SK-N-SH (cell line): Measurements from ENCODE around the gene FRMD6. TPM values are rescaled to one million over a fixed set of nuclear protein-coding genes. Genes with fewer than 3 reads are reported as not detected.

Experiments used
- CTCF ChIA-PET: fragments of 300-600, 350-600 bp; formaldehyde crosslinking; extraction: SDS; loops from one replicate; lab custom pipeline; 2021; lab: Yijun Ruan, JAX
- POLR2A ChIA-PET: fragments of 350-600 bp; sonication (Branson Sonifier 250); formaldehyde crosslinking; extraction: SDS; loops from one replicate; lab custom pipeline; 2020; ENCODE audit warnings: antibody characterized with exemption, inconsistent platforms; lab: Yijun Ruan, JAX
- DNase-seq: peaks from one replicate; pipeline ENCODE4 v3.0.0; 2012
- H2AFZ ChIP-seq: fragments of 200-600 bp; sonication (generic); 2 replicates; pipeline ENCODE4 v1.8.1; 2016; ENCODE audit warnings: antibody characterized with exemption, mild to moderate bottlenecking, low read depth
- H3F3A ChIP-seq: fragments of 200-600 bp; sonication (generic); replicated peaks from 2 replicates; pipeline ENCODE3; 2016; ENCODE audit warnings: antibody characterized with exemption, mild to moderate bottlenecking; ENCODE audit not compliant: insufficient read depth
- H3K27ac ChIP-seq, 2 experiments: fragments of 200-500 bp in 1 of 2; fragments of 200-600 bp in 1 of 2; sonication (Bioruptor generic) in 1 of 2; sonication (generic), shearing (Covaris generic) in 1 of 2; 2 replicates each; pipeline versions ENCODE4 v1.5.1 to v1.6.1; 2014 to 2016; ENCODE audit warnings: low read depth in 2 of 2, inconsistent platforms in 1 of 2, low read length in 1 of 2, mild to moderate bottlenecking in 1 of 2, mixed read lengths in 1 of 2
- H3K27me3 ChIP-seq: fragments of 200-600 bp; sonication (generic), shearing (Covaris generic); 2 replicates; pipeline ENCODE4 v1.6.1; 2016; ENCODE audit warnings: mixed run types; ENCODE audit not compliant: insufficient read depth
- H3K36me3 ChIP-seq, 2 experiments: fragments of 200-500 bp in 1 of 2; fragments of 200-600 bp in 1 of 2; sonication (Bioruptor generic) in 1 of 2; sonication (generic) in 1 of 2; replicated peaks in 1 of 2; 2 replicates each; pipeline versions ENCODE3 to v1.5.1; 2014 to 2016; ENCODE audit warnings: low read length in 1 of 2, mild to moderate bottlenecking in 1 of 2; ENCODE audit not compliant: insufficient read depth in 2 of 2, control insufficient read depth in 1 of 2
- H3K4me1 ChIP-seq, 2 experiments: fragments of 200-500 bp in 1 of 2; fragments of 200-600 bp in 1 of 2; sonication (Bioruptor generic) in 1 of 2; sonication (generic), shearing (Covaris generic) in 1 of 2; 2 replicates each; pipeline versions ENCODE4 v1.5.1 to v1.6.1; 2014 to 2016; ENCODE audit warnings: low read depth in 1 of 2, low read length in 1 of 2, mixed run types in 1 of 2; ENCODE audit not compliant: insufficient read depth in 2 of 2, control insufficient read depth in 1 of 2
- H3K4me2 ChIP-seq: fragments of 200-600 bp; sonication (generic), shearing (Covaris generic); 2 replicates; pipeline ENCODE4 v1.6.1; 2017; ENCODE audit warnings: mixed run types
- H3K4me3 ChIP-seq, 2 experiments: fragments of 200-500 bp in 1 of 2; fragments of 200-600 bp in 1 of 2; sonication (Bioruptor generic) in 1 of 2; sonication (generic), shearing (Covaris generic) in 1 of 2; 2 replicates each; pipeline versions ENCODE4 v1.5.1 to v1.8.1; 2014 to 2016; ENCODE audit warnings: low read depth in 2 of 2, inconsistent platforms in 1 of 2, low read length in 1 of 2, mild to moderate bottlenecking in 1 of 2, mixed read lengths in 1 of 2, moderate library complexity in 1 of 2
- H3K79me2 ChIP-seq: fragments of 200-600 bp; sonication (generic); 2 replicates; pipeline ENCODE4 v1.8.1; 2017; ENCODE audit warnings: mild to moderate bottlenecking; ENCODE audit not compliant: insufficient read depth
- H3K9ac ChIP-seq: fragments of 200-600 bp; sonication (generic); 2 replicates; pipeline ENCODE4 v1.6.1; 2017; ENCODE audit warnings: mixed run types
- H3K9me2 ChIP-seq: fragments of 200-600 bp; sonication (generic); 2 replicates; pipeline ENCODE4 v1.6.1; 2017; ENCODE audit warnings: mixed run types
- H3K9me3 ChIP-seq: fragments of 200-600 bp; sonication (generic); 2 replicates; pipeline ENCODE4 v1.6.1; 2017; ENCODE audit warnings: mixed run types, mild to moderate bottlenecking, moderate library complexity
- H4K20me1 ChIP-seq: fragments of 200-600 bp; sonication (generic); 2 replicates; pipeline ENCODE4 v1.6.1; 2017; ENCODE audit warnings: mild to moderate bottlenecking, mixed run types; ENCODE audit not compliant: insufficient read depth
- CHD2 ChIP-seq: fragments of 150-350 bp; IDR thresholded peaks from 2 replicates; pipeline ENCODE4 v1.6.1; 2018; ENCODE audit warnings: low read length; ENCODE audit not compliant: partially characterized antibody
- CTCF ChIP-seq: fragments of 200-600 bp; sonication (generic); IDR thresholded peaks from 2 replicates; pipeline ENCODE4 v1.6.1; 2017; ENCODE audit warnings: antibody characterized with exemption, mild to moderate bottlenecking, moderate library complexity
- FOXJ3 ChIP-seq: sonication (generic); formaldehyde crosslinking; IDR thresholded peaks from 2 replicates; pipeline ENCODE4 v1.5.1; 2020; ENCODE audit warnings: mild to moderate bottlenecking, missing genetic modification reagents
- GABPA ChIP-seq: IDR thresholded peaks from 2 replicates; pipeline ENCODE4 v1.4.0; 2012; ENCODE audit warnings: low read depth, mild to moderate bottlenecking
- JUND ChIP-seq: IDR thresholded peaks from 2 replicates; pipeline ENCODE4 v1.4.0; 2012
- MAX ChIP-seq: IDR thresholded peaks from 2 replicates; pipeline ENCODE4 v1.4.0; 2012; ENCODE audit warnings: low read depth
- MEF2A ChIP-seq: IDR thresholded peaks from 2 replicates; pipeline ENCODE4 v1.4.0; 2012; ENCODE audit warnings: low read depth, borderline replicate concordance
- POLR2AphosphoS5 ChIP-seq: IDR thresholded peaks from 2 replicates; pipeline ENCODE4 v1.6.1; 2012; ENCODE audit warnings: low read depth, low read length
- RAD21 ChIP-seq: IDR thresholded peaks from 2 replicates; pipeline ENCODE4 v1.6.1; 2012; ENCODE audit warnings: mild to moderate bottlenecking, low read length
- REST ChIP-seq: IDR thresholded peaks from 2 replicates; pipeline ENCODE4 v1.6.1; 2012; ENCODE audit warnings: mild to moderate bottlenecking, low read depth, low read length, moderate library complexity
- RXRA ChIP-seq: IDR thresholded peaks from 2 replicates; pipeline ENCODE4 v1.4.0; 2012; ENCODE audit warnings: low read depth, mild to moderate bottlenecking, borderline replicate concordance
- SIN3A ChIP-seq: IDR thresholded peaks from 2 replicates; pipeline ENCODE4 v1.6.1; 2012; ENCODE audit warnings: low read depth, mild to moderate bottlenecking, low read length, moderate library complexity, borderline replicate concordance
- SMC3 ChIP-seq: IDR thresholded peaks from 2 replicates; pipeline ENCODE4 v1.6.1; 2012; ENCODE audit warnings: low read depth, low read length, improper control_type of control experiment
- TAF1 ChIP-seq: IDR thresholded peaks from 2 replicates; pipeline ENCODE4 v1.6.1; 2012; ENCODE audit warnings: low read depth, mild to moderate bottlenecking, low read length, moderate library complexity, borderline replicate concordance
- USF1 ChIP-seq: IDR thresholded peaks from 2 replicates; pipeline ENCODE4 v1.4.0; 2012; ENCODE audit warnings: low read depth, borderline replicate concordance
- USF2 ChIP-seq: fragments of 150-350 bp; IDR thresholded peaks from 2 replicates; pipeline ENCODE4 v1.6.1; 2017; ENCODE audit warnings: antibody characterized with exemption, low read length, low read depth, borderline replicate concordance
- YY1 ChIP-seq: IDR thresholded peaks from 2 replicates; pipeline ENCODE4 v1.4.0; 2012; ENCODE audit warnings: low read depth, mild to moderate bottlenecking
- WGBS: methylation state at CpG from one replicate; pipeline ENCODE4 v1.1.6; 2017; ENCODE audit warnings: low lambda C conversion rate; 5-methylcytosine and 5-hydroxymethylcytosine counted together
- polyA plus RNA-seq, 3 experiments: library from polyadenylated mRNA; depleted of rRNA; stranded (reverse); fragments of >200 nt; gene quantifications; 2 replicates each; pipeline ENCODE4 v1.2.3, GENCODE V29; 2012

The FRMD6 gene
- polyA plus RNA-seq, 1 of the 3 experiments (the other 2 are of a cell fraction): 147 TPM

- Histone ChIP-seq H3K4me1 (peaks cover 7 to 23% of the 10 kb centered on the region in 2 experiments; a peak in 3 of 4 replicates), H3K36me3 (no peaks in the 10 kb centered on the region), H3F3A (peaks cover 41% of the 10 kb centered on the region), H4K20me1 (no peaks in the 10 kb centered on the region), H3K9me3 (no peaks in the 10 kb centered on the region), H3K79me2 (peaks cover 16% of the 10 kb centered on the region; the same call in 1 of the 2 replicates), H3K27me3 (no peaks in the 10 kb centered on the region), H3K9ac (no peak overlapping the region), H2AFZ (peak overlapping the region; percentile 52; the same call in 1 of the 2 replicates), H3K9me2 (no peaks in the 10 kb centered on the region), H3K4me3 (no peak overlapping the region), H3K4me2 (peak overlapping the region; percentile 38), H3K27ac (peak overlapping the region; percentile 53 to 54)
- TF ChIP-seq MAX: peak; percentile 49; the same call in 1 of the 2 replicates
- TF ChIP-seq SIN3A: no peak
- TF ChIP-seq USF1: peak; percentile 56; the same call in 1 of the 2 replicates
- no peak for DNase-seq
- WGBS: 79% methylated on average over 12 of the region's 12 CpGs
- ChIA-PET CTCF (no interaction called here), POLR2A (no interaction called here)
These were observed 44.0 kb upstream of the FRMD6 start for GRCh38 chr14:51607711-51608110.

- peak overlapping the region; percentile 40 for H3K4me2 ChIP-seq
- POLR2A ChIA-PET: no interaction called here
- no peak for DNase-seq
- H3K4me1 ChIP-seq: peaks cover 7 to 23% of the 10 kb centered on the region in 2 experiments; a peak in 3 of 4 replicates
- H3K9ac ChIP-seq: 0 out of 2 replicates have a peak overlapping the region, but pooled peaks have one; percentile 12
- H3K27ac ChIP-seq: peak overlapping the region; percentile 54 to 69; a peak in 3 of 4 replicates
- no peaks in the 10 kb centered on the region for H3K9me3 ChIP-seq
- no peaks in the 10 kb centered on the region for H3K9me2 ChIP-seq
- H2AFZ ChIP-seq: peak overlapping the region; percentile 56; the same call in 1 of the 2 replicates
- CTCF ChIA-PET: interaction anchor here (0.9 to 1.4 kb wide), 3 partner anchors 9 to 18 kb away, joined by 3 to 5 read pairs (median 3); no protein-coding TSS in a partner anchor
- H3K27me3 ChIP-seq: no peaks in the 10 kb centered on the region
- H4K20me1 ChIP-seq: no peaks in the 10 kb centered on the region
- WGBS: 73% methylated on average over 8 of the region's 8 CpGs
- H3K36me3 ChIP-seq: no peaks in the 10 kb centered on the region
- no peak overlapping the region for H3K4me3 ChIP-seq
- peaks cover 24% of the 10 kb centered on the region for H3F3A ChIP-seq
- H3K79me2 ChIP-seq: peaks cover 9% of the 10 kb centered on the region; the same call in 1 of the 2 replicates
- TF ChIP-seq POLR2AphosphoS5 (no peak), RAD21 (no peak), FOXJ3 (CRISPR knock-in tag) (no peak), REST (no peak), YY1 (no peak), TAF1 (no peak), CTCF (no peak), CHD2 (no peak), USF2 (no peak), JUND (no peak), GABPA (no peak), RXRA (no peak), SMC3 (no peak), MEF2A (no peak)
These were observed 42.3 kb upstream of the FRMD6 start for GRCh38 chr14:51609251-51609954.
